Measurements from ENCODE around the gene DSCAML1. TPM values are rescaled to one million over a fixed set of nuclear protein-coding genes. Genes with fewer than 3 reads are reported as not detected.

Gene DSCAML1
- total RNA-seq, 1 donor from 2014 or later: 1.4 TPM

DNA sequence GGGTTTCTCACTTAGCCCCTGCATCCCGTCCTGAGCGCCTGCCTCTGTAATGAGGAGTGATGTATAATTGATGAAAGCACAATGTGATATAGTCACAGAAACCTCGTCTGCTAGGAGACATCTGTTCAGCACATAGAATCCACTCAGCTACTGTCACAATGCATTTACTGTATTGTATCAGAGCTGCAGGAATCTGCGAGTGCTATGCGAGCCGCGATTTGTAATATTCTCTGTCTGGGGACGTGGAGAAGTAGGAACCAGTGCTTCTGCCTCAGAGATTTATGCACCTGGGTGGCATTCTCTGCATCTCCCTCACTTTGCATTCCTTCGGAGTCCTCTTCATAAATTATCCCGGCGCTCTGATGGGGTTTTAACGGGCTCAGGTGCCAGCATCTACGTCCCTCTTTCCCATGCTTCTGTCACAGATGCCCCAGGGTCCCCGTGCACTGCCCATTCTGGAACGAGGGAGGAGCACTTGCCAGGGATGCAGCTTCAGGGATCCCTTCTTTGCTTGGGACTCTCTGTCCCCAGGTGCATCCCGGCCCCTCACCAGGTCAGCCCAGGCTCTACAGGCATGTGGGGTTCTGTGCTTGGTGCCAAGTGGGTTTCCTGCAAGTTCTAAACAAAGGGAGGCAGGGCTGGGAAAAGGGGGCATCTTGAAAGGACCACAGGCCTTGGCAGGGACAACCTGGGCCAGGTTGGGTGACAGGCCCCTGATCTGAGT, 205.5 kb downstream of the DSCAML1 start:
- no peak for DNase-seq (ENCODE audit: low spot score)
- ATAC-seq: no peak

DNA sequence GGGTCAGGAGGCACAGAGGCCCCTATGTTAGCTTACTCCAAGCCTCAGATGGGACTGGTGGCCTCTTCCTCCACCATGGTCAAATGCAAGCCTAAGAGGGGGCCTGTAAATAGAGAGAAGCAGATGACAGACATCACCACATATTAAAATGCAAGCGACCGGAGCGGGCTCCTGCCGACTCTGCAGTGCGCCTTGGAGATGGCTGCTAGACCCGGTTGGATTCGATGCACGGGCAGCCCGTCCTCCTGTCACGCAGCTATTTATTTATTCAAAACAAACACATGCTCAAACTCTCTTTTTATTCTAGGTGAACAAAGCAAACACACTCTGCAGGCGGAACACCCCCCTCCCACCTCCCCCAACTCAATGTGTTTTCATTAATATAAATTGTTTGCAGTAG, 208.0 kb downstream of the DSCAML1 start:
- ATAC-seq (no peak), DNase-seq (ENCODE audit: low spot score) (no peak)

DNA sequence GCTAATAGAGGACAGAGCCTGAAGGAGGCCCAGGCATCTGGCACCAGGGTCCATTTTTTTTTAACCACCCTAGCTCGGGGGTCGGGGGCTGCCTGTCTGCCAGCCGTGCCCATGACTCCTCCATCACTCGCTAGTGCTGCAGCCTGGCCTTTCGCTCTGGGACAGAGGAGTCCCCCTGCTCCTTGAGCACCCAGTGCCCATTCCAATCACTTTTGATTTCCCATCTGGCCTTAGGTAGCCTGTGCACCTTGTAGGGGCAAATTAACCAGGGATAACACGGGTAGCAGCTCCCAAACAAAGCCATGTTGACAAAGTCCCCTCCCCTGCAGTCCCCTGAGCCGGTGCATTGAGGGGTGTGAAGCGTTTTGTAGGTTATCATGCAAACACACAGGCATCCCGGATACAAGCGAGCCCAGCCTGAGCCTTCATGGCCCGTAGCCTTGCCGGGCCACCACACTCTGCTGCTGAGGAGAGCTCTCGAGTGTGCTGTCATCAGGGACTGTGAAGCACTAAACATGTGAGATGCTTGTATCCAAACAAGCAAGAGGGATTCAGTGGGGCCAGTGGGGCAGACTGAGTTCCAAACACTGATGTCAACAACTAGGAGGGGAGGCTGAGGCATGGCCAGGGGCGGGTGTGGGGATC, 208.7 kb downstream of the DSCAML1 start:
- ATAC-seq (no peak), DNase-seq (ENCODE audit: low spot score) (no peak)

DNA sequence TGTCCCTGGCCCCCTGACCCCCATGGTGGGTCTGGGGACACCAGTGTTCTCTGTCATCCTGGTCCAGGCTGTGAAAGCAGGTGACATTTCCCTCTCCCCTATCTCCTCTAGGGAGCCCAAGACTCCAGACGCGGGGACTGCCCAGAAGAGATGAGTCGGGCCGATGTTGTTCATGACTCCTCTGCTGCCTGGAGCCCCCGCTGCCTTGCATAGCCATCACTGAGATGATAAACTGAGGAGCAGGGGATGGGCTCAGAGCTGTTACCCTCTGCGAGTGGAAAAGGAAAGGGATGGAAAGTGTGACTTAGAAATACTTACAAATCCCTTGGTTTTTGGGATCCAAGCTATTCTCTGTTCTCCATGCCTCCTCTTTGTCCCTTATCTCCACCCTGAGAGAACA, 209.6 kb downstream of the DSCAML1 start:
- DNase-seq (ENCODE audit: low spot score) (no peak), ATAC-seq (no peak)

DNA sequence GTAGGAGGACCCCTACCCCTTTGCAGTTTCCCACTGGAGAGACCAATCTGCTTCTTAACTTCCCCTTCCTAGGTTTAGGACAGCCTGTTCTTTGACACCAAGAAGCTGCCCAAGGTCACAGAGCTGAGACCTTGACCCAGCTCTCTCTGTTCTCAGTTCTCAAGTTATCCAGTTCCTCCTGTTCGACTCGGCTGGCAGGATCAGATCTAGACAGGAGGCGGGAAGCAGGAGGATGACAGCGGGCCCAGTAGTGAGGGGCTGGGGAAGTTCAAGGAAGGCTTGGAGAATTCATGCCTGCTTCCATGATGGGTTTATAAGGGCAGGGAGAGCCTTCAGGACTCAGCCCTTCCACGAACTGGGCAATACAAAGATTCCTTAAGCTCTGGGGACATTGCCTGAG, 210.6 kb downstream of the DSCAML1 start:
- no peak for DNase-seq (ENCODE audit: low spot score)

DNA sequence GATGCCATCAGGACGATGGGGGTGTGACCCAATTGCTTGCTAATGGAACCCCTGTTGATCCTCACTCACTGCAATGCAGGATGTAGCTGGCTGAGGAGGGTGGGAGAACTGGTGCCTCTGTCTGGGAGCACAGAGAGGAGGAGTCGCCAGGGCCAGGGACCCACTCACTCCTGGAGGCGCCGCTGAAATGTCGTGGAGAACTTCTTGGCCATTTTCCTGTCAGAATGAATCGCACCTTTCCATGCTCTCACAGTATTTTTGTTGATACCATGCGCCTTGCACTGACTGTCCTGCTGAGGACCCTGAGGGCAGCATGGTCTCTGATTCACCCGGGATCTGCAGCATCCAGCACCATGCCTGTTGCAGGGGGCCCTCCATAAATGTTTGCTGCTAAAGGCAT, 211.4 kb downstream of the DSCAML1 start:
- ATAC-seq (no peak), DNase-seq (ENCODE audit: low spot score) (no peak)

More for the DNA sequence above, 210.6 kb downstream of the DSCAML1 start:
- no peak for ATAC-seq

DNA sequence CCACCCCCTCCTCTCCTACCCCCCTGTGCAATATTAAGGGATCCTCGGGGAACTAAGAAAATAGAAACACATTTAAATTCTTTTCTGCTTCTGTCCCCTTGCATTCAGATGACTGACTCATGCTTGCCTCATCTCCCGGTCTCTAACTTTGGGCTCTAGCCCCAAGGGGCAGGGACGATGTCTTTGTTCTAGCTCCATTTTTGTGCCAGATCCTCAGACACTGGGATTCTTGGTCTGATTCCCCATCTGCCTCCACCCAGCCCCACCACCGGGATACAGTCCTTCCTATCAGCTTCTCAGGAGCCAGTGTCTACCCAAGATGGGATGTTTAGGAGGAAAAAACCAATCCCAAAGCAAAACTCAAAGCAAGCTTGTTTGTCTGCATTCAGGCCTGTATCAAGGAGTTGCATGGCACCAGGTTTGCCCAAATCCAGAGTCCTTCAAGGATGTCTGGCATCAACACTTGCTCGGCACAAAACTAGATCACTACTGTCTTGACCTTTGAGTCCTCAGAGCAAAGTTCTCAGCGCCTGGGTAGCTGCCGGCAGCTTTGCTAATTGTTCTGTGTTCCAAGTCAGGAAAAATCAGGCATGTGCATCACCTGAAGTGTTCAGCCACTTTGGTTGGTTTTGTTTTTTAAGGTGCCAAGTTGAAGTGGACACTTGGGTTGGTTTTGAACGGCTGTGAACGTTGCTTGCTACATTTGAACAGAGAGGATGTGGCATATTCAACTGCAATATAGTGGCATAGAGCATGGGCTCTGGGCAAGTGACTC, 212.8 kb downstream of the DSCAML1 start:
- no peak for DNase-seq (ENCODE audit: low spot score)
- ATAC-seq: no peak

DNA sequence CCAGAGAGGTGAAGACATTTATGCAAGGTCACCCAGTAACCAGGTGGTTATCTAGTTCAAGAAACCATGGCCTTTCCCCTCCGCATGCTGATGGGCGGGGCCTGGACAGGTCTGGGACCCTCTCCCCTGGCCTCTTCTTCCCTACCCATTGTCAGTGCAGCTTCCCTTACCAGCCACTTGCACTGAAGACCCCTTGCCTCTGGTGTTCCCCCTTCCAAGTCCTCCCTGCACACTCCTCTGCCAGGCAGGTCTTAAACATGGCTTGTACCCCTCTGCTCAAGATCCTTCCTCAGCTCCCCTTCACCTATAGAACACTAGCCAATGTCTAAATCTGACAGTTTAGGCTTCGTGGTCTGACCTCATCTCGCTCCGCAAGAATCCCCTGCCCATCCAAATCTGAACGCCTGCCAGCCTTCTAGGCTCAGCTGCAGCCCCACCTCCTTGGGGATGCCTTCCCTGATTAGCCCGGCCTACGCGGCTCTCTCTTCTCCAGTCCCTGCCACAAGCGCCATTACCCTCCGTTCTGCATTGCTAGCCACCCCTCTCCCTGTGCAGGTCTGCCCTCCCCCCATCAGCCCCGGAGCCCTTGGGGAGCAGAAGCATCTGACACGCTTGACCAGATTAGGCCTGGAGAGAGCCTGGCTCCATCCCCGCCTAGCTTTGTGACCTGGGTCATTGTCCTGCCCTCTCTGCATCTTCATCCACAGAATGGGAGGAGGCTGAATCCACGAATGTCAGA, 213.8 kb downstream of the DSCAML1 start:
- no peak for ATAC-seq
- no peak for DNase-seq (ENCODE audit: low spot score)

DNA sequence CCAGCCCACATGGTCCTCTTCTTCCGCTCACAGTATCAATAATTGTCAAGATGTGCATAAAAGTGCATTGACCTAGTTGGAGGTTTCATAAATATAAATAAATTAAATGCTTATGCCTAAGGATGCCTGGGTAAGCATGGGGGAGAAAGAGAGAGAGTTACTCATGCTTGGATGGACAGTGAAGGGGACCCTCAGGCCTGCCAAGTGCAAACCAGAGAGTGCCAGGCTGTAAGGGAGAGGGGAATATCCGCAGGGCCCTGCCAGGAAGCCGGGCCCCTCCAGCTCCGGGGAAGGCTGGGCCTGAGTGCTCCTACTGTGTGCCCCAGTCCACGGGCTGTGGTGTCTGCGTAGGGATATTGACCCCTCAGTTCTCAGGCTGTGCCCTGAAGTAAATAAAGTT, 214.6 kb downstream of the DSCAML1 start:
- ATAC-seq: no peak

DNA sequence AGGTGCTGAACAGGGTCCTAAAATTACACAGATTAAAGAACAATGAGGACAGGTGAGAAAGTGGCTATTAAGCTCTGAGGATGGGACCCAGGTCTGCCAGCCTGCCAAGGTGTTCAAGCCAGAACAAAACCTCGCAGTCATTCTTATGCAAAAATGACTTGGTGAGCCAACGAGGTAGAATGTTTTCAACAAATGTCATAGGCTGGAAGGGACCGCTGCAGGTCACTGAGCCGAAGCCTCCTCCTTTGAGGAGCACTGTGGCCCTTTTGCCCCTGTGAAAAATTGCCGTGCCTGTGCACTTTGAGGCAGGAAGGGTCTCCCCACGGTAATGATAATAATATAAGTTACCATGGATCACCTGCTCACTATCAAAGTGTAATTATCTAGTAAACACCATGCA, 216.2 kb downstream of the DSCAML1 start:
- no peak for DNase-seq (ENCODE audit: low spot score)

More for the DNA sequence above, 214.6 kb downstream of the DSCAML1 start:
- no peak for DNase-seq (ENCODE audit: low spot score)

DNA sequence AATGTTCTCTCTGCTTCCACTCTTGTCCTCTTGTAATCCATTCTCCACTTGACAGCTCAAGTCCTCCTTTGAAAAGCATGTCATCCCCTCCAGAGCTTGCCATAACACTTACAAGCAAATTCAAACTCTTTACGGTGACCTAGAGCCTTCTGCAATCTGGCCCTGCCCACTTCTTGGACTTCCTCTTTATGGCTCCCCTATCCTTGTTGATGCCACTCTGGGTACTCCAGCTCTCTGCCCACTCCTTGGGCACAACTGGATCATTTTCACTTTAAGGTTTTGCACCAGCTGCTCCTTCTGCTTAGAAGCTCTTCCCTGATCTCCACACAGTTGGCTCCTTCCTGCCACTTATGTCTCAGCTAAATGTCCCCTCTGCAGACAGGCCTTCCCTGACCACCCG, 217.9 kb downstream of the DSCAML1 start:
- DNase-seq (ENCODE audit: low spot score) (no peak), ATAC-seq (no peak)

More for the DNA sequence above, 216.2 kb downstream of the DSCAML1 start:
- ATAC-seq: no peak

DNA sequence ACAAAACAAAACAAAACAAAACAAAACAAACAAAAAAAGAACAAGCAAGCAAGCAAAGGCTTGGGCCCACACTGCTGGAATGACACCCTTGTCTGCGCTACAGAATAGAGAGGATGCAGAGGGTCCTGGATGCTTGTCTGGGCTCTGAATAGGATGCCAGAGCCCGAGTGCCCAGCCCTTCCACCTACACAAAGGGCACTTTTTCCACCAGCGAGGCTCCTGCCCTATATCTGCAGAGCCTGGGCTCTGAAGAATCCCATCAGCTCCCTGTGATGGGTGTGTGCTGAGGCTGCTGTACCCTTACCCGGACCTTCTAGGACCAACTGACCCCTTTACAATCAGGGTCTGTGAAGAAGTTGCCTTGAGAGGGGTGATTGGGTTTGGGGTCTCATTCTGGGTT, 221.2 kb downstream of the DSCAML1 start:
- DNase-seq (ENCODE audit: low spot score) (no peak), ATAC-seq (no peak)

DNA sequence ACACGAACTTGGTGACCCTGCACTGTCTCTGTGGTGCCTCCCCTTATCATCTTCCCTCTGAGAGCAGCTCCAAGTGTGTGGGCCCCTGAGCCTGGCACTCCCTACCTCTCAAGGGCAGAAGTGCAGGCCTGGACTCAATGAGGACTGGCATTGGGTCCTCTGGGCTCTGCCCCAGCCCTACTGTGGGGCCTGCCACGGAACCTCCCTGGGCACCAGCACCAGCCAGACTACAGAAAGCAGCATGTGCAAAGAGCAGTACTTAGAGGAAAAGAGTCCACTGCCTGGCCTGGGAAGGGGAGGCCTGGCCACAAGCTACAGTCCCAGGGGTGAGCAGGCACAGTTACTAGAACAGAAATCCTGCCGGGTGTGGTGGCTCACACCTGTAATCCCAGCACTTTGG, 222.5 kb downstream of the DSCAML1 start:
- DNase-seq (ENCODE audit: low spot score): no peak
- no peak for ATAC-seq

DNA sequence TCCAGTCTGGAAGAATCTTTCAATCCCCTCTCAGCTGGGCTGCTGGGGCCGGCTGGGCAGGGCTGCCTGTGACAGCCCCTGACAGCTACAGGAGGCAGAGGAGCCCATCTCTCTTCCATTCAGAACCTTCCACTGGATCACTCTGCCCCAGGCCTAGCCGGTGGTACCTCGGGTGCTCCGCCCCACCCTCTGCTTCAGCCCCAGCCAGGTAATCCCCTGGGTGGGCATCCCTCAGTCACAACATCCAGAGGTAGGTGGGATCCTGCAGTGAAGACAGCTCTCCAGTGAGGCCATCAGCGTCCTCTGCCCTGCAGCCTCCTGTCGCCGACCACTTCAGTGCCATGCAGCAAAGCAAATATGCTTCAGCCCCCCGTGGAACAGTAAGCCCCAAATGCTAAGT, 223.7 kb downstream of the DSCAML1 start:
- DNase-seq (ENCODE audit: low spot score) (no peak), ATAC-seq (no peak)

DNA sequence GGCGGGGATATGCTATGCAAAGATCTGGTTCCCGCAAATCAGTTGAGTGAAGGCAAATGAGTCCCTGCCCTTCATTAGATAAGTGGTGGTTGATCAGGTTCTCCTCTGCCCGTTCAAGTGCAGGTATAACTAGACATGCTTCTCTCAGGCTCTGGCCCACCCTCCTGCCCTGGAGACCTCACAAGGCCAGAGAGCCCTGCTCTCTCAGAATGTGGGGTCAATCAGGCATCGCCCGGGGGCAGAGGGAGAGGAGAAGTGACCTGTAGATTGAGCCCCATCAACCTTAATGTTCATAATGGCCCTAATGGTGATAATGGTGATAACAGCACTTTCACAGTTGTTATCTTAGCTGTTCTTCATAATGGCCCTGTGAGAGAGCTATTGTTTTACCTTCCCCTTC, 224.3 kb downstream of the DSCAML1 start:
- ATAC-seq: no peak

DNA sequence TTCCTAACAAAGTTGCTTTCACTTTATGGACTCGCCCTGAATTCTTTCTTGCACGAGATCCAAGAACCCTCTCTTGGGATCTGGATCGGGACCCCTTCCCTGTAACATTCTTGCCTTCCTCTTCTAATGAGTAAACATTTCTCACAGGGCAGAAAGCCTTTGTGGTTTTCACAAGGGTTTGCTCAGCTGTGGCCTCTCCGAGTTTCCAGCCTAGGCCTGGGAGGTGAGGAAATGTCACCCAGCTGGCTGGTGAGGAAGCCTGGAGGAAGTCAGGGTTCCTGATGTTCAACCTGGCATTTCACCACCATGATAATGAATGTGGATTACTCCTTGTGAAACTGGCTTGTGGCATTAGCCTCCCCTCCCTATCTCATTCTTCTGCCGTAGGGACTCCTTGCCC, 224.9 kb downstream of the DSCAML1 start:
- ATAC-seq (no peak), DNase-seq (ENCODE audit: low spot score) (no peak)

More for the DNA sequence above, 224.3 kb downstream of the DSCAML1 start:
- DNase-seq (ENCODE audit: low spot score): no peak

DNA sequence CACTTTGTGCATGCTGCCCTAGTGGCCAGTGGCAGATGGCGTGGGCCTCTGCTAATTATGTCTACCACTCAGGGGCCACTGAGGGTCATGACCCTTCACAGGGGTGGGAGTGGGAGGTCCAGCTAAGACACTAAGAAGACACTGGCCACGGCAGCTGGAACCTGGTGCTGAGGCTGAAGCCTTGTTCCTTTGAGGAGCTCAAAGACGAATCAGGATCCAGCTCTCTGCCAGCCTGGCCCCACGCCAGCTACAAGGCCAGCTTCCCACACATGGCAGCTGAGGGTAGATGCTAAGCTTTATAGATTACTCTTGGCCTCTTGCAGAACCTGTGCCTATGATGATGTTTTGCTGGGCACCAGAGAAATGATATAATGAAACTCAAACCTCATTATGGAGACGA, 226.3 kb downstream of the DSCAML1 start:
- no peak for ATAC-seq
- no peak for DNase-seq (ENCODE audit: low spot score)

DNA sequence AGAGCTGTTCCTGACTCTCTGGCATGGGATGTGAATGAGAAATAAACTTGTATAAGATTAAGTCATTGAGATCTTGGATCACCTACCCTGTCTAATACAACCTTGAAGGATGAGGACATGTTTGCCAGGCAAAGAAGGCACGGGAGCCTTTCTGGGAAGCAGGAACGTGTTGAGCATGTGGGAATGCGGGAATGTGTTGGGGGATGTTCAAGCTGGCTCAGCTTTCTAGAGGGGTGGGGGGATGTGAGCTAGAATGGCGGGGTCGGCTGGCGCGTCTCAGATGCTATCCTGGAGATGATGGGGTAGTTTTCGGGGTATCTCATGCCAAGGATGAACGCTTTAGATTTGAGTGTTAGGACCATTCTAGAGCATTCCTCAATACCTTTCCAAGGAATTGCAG, 227.1 kb downstream of the DSCAML1 start:
- no peak for ATAC-seq
- DNase-seq (ENCODE audit: low spot score): no peak

DNA sequence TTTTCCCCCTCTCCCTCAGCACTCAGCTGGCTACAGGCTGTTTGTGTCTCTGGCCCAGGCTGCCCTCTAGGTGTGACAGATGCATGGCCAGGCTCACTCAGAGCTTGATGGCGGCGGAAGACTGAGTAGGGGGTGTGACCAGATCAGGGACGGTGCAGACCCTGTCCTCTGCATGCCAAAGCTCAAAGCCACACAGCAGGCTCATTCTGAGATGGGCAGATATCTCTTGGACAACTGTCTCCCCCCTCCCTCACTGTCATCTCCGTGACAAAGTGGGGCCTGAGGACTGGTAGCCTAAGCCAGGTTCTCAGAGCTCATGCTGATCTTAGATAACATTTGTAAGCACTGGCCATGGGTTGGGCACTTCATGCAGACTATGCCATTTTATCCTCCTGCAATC, 231.3 kb downstream of the DSCAML1 start:
- DNase-seq (ENCODE audit: low spot score): no peak
- ATAC-seq: no peak

DNA sequence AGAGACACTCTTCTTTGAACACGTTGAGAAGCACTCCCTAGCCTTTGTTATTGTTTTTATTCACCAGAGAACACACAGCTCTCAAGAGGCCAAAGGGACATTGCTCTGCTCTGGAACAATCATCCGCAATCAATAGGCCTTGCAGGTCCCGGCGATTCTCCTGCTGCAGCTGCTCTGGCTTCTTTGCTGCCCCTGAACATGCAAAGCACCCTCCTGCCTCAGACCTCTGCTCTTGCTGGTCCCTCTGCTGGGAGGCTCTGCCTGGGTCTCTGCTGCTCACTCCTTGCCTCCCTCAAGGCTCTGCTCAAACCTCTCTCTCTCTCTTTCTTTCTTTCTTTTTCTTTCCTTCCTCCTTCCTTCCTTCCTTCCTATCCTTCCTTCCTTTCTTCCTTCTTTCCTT, 232.7 kb downstream of the DSCAML1 start:
- no peak for ATAC-seq
- no peak for DNase-seq (ENCODE audit: low spot score)

DNA sequence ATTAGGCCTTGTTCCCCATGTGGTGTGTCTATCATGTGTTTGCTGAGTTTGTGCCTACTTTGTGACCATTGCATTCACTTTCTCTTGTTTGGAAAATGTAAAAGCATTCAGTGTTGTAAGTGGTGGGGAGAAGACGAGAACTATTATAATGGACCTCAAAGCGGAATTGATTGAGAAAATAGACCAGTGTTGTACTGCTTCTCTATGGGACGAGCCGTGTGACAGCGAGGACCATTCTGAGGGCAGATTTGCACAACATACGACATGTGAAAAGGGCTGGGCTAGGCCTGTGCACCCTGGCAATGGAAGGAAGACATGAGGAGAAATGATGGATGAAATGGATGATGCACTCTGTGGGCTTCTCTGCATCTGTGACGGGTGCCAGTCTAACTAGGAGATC, 233.5 kb downstream of the DSCAML1 start:
- no peak for DNase-seq (ENCODE audit: low spot score)
- ATAC-seq: no peak
